HS-27A (cell line): ENCODE measurements around the gene ZNF853.
A peak's percentile ranks its signal among the peaks of the same experiment; 100 is the strongest.
"Not testable (repeated sequence)": the region's sequence is repeated elsewhere in the genome, so short reads cannot be mapped to it uniquely, and the experiment has no call there.

ENCODE experiments used
- DNase-seq: peaks from one replicate; pipeline ENCODE4 v3.0.0-alpha.2; 2012; ENCODE audit warnings: low read depth, missing footprints

Gene ZNF853

DNA sequence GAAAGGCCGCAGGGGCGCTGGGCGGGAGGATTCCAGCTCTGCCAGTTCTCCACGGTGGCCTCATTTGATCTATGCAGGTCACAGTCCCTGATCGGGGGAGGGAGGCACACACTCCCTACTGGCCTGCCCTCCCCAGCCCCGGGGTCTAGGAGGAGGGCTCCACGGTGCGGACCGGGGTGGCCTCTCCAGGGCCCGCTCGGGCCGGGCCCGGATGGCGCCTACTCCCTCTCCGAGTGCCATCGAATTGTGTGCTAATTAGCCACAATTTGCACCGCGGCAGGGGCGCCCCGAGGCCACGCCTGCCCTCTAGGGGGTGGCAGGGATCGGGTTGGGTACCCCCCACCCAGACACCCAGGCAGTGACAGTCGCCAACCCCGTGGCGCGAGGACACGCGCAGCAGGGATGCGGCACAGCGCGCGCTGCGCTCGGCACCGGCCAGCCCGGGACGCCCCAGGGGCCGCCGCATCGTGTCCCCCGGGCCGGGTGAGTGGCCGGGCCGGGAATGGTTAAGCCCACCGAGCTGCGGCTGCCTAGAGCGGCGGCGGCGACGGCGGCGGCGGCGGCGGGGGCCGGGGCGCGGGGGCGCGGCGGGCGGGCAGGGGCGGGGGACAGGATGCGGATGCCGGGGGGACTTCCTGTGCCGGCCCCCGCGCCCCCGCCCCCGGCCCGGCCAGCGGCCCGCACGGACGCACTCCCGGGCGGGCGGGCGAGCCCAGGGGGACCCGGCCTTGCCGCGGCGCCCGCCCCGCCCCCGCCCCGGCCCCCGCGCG lies at the start of gene ZNF853:
TSS of gene ZNF853 (plus strand) at position 658 of the 770 bp plus-strand sequence. CDS start 565 bp downstream, outside the sequence.
- DNase-seq, result no peak

DNA sequence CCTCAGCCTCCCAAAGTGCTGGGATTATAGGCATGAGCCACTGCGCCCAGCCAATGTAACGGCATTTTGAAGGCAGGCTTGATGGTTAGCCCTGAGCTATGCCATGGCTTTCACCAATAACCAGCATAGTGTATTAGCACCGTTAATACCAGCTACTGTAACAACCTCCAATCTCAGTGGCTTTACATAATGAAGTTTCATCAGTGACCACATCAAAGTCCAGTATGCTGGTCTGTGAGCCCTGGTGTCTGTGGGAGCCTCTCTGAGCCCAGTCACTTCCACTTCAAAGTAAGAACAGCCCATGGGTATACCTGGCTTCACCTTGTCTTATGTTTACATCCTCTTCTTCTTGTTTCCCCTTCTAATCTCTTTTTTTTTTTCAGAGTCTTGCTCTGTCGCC lies 49.8 kb upstream of the ZNF853 start:
- no peak for DNase-seq

DNA sequence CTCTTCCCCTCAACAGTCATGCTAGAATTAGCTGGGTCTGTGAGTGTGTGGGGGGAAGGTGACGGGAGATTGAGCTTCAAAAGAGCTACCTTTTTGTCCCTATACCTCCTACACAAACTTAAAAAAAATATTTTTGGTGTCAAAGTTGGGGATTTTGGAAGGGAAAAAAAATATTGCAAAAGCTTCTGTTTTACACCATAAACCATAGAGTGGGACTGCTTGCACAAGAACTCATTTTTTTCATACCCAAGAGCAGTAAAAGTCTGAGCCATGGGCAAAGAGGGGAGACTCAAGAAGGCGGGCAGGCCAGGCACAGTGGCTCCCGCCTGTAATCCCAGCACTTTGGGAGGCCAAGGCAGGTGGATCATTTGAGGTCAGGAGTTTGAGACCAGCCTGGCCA lies 47.5 kb upstream of the ZNF853 start:
- DNase-seq, result no peak

DNA sequence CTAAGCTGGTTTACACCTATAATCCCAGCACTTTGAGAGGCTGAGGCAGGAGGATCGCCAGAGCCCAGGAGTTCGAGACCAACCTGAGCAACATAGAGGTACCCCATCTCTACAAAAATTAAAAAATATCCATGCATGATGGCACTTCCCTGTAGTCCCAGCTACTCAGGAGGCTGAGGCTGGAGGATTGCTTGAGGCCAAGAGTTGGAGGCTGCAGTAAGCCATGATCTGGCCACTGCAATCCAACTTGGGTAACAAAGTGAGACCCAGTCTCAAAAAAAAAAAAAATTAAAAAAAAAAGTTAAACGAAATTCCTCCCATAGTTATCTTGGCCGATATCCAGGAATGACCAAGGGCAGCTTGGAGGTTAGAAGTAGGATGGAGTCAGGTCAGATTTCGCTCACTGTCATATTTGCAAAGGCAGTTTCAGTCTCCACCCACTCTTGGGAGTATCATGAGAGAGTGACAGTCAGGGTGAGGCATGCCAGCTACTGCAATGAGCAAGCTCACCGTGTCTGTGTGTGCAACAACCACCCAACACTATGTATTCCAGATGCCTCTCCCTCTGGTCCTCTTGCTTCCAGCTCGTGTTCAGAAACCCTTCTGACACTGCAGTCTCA lies 44.1 kb upstream of the ZNF853 start:
- no peak for DNase-seq

DNA sequence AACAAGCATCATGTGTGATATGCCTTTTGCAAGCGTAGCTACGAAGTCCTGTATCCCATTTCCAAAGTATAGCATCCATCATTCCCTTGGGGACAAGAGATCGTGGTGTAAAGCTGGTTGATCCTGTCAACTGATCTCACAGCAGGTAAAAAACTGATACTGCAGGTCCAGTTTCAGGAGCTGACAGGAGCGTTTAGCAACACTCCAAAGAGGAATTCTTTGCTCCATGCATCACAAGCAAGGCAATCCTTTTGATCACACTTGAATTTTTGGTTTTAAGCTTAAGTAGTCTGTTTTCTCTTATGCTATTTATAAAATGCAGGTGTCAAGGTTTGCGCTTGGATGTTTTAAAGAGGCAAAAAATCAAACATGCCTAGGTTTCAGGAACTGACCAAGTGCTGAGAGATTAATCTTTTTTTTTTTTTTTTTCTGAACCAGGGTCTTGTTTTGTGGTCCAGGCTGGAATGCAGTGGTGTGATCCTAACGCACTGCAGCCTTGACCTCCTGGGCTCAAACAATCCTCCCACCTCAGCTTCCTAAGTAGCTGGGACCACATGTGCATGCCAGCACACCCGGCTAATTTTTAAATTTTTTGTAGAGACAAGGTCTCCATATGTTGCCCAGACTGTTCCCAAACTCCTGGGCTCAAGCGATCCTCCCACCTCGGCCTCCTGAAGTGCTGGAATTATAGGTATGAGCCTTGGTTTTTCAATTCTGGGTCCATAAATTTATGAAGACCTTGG lies 40.0 kb upstream of the ZNF853 start:
- no peak for DNase-seq

DNA sequence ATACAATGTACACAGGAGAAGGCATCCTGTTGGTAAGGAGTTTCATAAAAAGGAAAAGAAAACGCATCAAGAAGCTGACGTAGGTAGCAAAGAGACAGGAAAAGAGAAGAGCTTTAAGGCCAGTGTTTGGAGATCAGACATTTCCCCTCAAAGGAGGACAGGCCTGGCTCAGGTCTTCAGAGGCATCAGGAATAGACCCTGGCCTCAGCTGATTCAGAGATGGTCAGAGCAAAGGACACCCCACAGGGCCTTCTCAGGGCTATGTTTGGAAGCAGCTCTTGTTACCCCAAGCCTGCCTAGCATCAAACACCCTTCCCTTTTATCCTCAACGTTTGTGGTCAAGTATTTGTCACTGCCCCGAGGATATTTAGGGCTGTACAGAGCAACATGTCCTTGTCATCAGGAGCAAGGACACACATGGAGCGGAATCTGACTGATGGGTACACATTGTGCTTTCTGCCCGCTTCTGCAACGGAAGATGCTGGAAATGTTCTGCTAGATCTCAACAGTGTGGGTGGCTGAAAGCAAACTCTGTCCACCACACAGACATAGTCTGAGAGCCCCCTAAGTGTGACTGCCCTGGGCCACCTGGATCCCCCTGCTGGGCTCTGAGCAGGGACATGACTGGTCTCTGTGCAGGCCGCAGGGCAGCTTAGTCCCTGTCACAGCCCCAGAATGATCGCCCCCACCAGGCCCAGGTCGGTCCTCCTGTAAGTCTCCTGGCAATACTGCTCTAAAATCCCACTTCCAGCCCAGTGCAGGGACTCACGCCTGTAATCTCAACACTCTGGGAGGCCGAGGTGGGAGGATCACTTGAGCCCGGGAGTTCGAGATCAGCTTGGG lies 39.2 kb upstream of the ZNF853 start:
- DNase-seq, result no peak

DNA sequence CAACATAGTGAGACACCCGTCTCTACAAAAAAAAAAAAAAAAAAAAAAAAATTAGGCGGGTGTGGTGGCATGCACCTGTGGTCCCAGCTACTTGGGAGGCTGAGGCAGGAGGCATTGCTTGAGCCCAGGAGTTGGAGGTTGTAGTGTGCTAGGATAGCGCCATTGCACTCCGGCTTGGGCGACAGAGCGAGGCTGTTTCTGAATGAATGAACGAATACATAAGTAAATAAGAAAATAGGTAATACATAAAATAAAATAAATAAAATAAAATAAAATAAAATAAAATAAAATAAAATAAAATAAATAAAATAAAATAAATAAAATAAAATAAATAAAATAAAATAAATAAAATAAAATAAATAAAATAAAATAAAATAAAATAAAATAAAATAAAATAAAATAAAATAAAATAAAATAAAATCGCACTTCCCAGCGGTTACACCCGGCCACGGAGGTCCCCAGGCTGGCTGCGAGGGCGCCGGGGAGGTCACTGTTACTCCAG lies 38.5 kb upstream of the ZNF853 start:
- DNase-seq, result not testable (repeated sequence)

DNA sequence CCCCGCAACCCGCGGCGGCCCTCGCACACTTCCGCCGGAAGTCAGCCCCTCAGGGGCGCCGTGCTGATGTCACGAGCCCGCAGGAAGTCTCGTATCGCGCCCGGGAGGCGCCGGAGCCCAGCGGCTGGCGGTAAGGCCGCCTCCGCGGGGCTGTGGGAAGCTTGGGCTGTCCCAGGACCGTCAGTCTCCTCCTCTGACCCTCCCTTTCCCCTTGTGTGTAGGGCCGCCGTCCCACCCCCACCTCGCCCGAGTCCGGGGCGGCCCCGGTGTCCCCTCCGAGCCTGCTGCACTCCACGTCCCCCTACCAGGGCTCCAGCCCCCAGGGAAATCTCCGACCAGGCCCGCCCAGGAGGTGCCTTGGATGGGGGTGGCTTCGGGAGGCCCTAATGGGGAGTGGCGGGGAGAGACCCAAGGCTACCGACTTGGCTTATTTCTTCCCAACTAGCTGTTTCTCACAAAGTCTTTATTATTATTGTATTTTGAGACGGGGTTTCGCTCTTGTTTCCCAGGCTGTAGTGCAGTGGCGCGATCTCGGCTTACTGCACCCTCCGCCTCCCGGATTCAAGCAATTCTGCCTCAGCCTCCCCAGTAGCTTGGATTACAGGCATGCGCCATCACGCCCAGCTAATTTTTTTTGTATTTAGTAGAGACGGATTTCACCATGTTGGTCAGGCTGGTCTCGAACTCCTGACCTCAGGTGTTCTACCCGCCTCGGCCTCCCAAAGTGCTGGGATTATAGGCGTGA lies 37.9 kb upstream of the ZNF853 start, which contains the start of gene ZDHHC4:
TSS of gene ZDHHC4 (plus strand) at position 86 of the 745 bp plus-strand sequence. CDS start 3,108 bp downstream, outside the sequence.
- peak; percentile 50 for DNase-seq

DNA sequence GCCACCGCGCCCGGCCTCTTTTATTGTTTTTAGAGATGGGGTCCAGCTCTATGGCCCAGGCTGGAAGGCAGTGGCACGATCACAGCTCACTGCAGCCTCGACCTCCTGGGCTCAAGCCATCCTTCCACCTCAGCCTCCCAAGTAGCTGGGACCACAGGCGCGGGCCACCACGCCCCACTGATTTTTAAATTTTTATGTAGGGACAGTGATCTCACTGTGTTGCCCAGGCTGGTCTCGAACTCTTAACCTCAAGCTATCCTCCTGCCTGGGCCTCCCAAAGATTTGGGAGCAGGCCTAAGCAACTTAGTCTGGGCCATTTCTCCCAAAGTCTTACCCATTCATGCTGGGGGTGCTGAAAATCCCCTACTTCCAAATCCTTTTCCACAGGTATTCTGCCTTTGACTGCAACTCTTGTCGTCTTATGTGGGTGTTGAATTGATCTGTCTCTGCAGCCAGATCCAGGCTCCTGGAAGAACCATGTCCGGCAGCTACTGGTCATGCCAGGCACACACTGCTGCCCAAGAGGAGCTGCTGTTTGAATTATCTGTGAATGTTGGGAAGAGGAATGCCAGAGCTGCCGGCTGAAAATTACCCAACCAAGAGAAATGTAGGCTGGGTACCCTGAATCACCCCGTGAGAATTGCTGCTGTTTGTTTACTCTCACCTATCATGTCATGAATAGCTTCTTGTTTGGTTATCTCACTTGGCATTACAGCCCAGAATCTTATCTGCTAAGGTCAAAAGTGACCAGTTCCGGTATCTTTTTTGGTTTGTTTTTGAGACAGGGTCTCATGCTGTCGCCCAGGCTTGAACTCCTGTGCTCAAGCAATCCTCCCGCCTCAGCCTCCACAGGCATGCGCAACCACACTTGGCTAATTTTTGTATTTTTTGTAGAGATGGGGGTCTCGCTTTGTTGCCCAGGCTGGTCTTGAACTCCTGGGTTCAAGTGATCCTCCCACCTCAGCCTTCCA lies 37.0 kb upstream of the ZNF853 start:
- no peak for DNase-seq

DNA sequence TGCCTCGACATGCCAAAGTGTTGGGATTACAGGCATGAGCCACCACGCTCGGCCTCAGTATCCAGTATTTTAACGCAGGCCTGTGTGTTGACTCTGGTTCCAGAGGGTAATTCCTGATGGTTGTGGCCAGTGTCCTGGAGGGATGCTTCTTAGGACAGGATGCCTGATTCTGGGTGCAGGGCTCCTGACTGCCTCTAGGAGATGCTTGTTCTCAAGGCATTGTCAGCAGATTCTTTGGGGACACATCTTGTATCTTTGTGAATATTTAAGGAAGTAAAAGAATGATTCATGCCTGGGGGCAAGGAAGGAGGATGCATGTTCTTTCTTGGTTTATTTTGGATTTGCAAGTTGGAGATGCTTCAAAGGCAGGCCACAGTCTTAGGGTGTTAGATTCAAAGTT lies 36.0 kb upstream of the ZNF853 start:
- DNase-seq, result no peak

DNA sequence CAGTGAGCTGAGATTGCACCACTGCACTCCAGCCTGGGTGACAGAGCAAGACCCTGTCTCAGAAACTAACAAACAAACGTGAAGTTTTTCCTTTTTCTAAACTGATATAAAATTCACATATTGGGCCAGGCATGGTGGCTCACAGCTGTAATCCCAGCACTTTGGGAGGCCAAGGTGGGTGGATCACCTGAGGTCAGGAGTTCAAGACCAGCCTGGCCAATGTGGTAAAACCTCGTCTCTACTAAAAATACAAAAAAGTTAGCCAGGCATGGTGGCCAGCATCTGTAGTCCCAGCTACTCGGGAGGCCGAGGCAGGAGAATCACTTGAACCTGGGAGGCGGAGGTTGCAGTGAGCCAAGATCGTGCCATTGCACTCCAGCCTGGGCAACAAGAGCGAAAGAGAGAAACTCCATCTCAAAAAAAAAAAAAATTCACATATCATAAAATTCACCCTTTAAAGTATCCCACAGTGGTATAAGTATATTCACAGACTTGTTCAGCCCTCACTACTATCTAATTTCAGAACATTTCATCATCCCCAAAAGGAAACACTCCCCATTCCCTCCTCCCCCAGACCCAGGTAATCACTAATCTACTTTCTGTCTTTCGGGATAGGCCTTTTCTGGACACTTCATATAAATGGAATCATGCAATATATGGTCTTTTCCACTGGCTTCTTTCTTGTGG lies 29.5 kb upstream of the ZNF853 start:
- DNase-seq, result not testable (repeated sequence)

DNA sequence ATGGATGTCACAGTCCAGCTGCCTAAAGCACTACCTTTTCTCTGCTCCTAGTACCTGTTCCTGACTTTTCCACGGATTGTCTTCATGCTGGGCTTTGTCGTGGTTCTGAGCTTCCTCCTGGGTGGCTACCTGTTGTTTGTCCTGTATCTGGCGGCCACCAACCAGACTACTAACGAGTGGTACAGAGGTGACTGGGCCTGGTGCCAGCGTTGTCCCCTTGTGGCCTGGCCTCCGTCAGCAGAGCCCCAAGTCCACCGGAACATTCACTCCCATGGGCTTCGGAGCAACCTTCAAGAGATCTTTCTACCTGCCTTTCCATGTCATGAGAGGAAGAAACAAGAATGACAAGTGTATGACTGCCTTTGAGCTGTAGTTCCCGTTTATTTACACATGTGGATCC lies 26.8 kb upstream of the ZNF853 start:
- no peak for DNase-seq

DNA sequence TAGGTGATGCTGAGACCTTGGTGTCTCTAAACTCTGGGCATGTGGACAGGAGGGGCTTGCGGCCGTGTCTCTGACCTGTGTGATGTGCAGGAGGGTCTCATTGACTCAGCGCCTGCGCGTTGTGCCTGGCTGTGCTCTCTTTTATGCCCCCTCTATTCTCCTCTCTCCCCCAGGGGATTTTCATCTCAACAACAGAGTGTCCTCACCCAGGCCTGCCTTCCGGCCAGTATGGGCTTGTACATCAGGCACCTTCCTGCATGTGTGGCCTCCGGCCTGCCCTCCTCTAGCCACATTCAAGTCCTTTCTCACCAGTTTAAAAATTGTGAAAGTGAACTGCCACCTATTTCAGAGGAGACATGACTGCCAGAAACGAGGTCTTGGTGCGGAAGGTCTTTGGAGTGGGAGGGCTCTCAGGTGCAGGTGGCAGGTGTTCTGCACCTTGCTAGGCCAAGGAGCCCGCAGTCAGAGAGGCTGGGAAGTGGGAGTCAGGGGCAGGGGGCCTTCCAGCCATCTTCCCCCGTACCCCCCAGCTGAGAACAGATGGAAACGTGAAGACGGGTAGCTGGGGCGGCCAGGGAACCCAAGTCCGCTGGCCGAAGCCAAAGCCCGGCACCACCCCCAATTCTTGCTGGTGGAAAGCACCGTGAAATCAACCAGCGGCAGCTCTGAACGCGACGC lies 26.1 kb upstream of the ZNF853 start:
- no peak for DNase-seq

DNA sequence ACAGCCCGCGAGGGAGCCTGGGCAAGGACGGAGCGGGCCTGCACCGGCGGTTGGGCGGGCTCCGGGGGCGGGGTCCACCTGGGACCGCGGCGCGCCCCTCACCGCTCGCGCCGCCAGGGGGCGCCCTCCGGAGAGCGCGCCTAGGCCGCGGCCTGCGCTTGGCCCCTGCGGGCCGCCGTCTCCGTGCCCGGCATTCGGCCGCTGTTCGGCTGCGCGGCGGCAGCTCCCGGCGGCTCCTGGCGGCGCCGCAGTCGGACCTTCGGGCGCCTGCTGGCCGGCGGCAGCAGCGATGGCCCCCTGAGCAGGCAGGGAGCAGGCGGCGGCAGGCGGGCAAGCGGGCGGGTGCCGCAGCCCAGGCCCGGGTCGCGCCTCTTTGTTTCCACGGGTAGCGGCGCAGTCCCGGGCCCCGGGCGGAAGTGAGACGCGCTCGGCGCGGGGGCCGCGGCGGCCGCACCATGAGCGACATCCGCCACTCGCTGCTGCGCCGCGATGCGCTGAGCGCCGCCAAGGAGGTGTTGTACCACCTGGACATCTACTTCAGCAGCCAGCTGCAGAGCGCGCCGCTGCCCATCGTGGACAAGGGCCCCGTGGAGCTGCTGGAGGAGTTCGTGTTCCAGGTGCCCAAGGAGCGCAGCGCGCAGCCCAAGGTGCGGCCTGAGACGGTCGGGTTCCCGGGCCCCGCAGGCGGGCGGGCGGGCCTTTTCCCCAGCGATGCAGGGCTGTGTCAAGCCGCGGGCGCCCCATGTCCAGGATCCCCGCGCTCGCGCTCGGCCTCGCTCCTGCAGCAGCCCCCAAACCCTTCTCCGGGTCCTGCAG lies 25.4 kb upstream of the ZNF853 start, which contains the start of gene INTS15:
TSS of gene INTS15 (plus strand) at position 193 of the 816 bp plus-strand sequence. CDS start at position 456, 263 bp downstream.
- peak; percentile 5 for DNase-seq

DNA sequence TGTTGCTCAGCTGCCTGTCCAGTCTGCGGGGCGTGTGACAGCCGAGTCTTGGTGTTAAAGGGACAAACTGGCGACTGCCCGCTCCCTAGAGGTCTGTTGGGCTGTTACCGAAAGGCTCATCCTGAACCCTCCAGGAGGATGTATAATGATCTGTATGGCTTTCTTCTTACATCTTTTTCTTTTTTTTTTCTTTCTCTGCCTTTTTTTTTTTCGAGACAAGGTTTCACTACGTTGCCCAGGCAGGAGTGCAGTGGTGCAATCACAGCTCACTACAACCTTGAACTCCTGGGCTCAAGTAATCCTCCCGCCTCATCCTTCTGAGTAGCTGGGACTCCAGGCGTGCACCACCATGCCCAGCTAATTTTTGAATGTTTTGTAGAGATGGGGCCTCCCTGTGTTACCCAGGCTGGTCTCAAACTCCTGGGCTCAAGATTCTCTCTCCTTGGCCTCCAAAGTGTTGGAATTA lies 24.7 kb upstream of the ZNF853 start:
- DNase-seq, result no peak

DNA sequence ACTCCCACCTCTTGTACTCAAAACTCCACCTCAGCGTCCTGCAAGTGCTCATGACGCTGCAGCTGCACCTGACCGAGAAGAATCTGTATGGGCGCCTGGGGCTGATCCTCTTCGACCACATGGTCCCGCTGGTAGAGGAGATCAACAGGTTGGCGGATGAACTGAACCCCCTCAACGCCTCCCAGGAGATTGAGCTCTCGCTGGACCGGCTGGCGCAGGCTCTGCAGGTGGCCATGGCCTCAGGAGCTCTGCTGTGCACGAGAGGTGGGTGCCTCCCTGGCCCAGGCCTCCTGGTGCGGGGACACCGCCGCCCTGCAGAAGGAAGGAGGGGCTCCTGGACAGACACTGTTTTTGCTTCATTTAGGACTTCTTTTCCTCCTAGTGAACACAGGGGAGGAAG lies 15.3 kb upstream of the ZNF853 start:
- DNase-seq, result no peak

DNA sequence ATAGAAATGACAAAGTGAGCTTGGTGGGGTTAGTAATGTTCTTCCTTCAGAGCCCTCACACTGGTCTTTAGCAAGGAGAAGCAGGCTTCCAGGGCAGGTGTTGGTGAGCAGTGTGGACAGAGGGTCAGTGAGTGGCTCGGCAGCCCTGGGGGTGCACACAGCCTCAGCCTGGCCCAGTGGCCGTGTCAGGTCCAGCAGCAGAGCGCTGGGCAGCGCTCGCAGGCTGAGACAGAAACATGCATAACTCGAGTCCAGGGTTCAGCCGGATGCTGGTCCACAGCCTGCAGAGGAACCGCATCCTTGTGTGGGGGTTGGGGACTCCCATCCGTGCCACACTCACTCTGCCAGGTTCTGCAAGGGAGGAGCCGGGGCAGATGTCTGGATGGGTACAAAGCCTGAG lies 11.0 kb upstream of the ZNF853 start:
- no peak for DNase-seq
